HUES64 (cell line): ENCODE data around the gene CCDC142.
"Not testable (repeated sequence)": the region's sequence is repeated elsewhere in the genome, so short reads cannot be mapped to it uniquely, and the experiment has no call there.

Experiments
- H3K27ac ChIP-seq: 2 replicates; pipeline ENCODE4 v1.7.0; 2013; ENCODE audit warnings: low read depth, low read length, inconsistent platforms
- H3K27me3 ChIP-seq: 2 replicates; pipeline ENCODE4 v1.6.1; 2013; ENCODE audit warnings: mild to moderate bottlenecking, low read length; ENCODE audit not compliant: insufficient read depth
- H3K36me3 ChIP-seq: 2 replicates; pipeline ENCODE4 v1.6.1; 2013; ENCODE audit warnings: mild to moderate bottlenecking, low read length; ENCODE audit not compliant: insufficient read depth
- H3K4me1 ChIP-seq: 2 replicates; pipeline ENCODE4 v1.6.1; 2013; ENCODE audit warnings: mild to moderate bottlenecking, low read length, moderate library complexity; ENCODE audit not compliant: insufficient read depth
- H3K4me3 ChIP-seq: 2 replicates; pipeline ENCODE4 v1.5.1; 2013; ENCODE audit warnings: mild to moderate bottlenecking, low read length, moderate library complexity
- H3K9ac ChIP-seq: 2 replicates; pipeline ENCODE4 v1.6.1; 2013; ENCODE audit warnings: mild to moderate bottlenecking, low read depth, low read length
- H3K9me3 ChIP-seq: 2 replicates; pipeline ENCODE4 v1.6.1; 2013; ENCODE audit warnings: low read depth, low read length; ENCODE audit not compliant: insufficient read depth
- WGBS: fragments of 150-250, 120-280 bp; methylation state at CpG from one replicate; pipeline ENCODE4 v1.1.7; 2013; ENCODE audit warnings: missing lambda C conversion rate; 5-methylcytosine and 5-hydroxymethylcytosine counted together

The CCDC142 gene

DNA sequence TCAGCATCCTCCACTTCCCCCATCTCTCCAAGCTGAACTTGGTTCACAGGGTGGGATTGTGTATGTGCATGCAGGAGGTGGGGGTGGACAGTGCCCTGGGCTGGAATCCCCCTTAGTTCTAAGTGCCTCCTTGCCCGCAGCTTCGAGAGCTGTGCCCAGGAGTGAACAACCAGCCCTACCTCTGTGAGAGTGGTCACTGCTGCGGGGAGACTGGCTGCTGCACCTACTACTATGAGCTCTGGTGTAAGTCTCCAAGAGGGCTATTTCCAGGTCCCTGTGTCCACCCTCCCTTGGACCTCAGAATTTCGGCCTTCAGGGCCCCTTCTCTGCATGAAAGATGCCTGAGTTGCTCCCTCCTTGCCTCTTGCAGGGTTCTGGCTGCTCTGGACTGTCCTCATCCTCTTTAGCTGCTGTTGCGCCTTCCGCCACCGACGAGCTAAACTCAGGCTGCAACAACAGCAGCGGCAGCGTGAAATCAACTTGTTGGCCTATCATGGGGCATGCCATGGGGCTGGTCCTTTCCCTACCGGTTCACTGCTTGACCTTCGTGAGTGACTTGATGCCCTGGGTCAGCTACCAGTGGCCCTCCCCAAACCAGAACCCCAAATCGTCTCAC is 23.2 kb downstream of the CCDC142 start:
- peaks cover 24% of the 10 kb centered on the region for H3K36me3 ChIP-seq
- not testable (repeated sequence) for H3K9me3 ChIP-seq, H3K4me1 ChIP-seq, H3K9ac ChIP-seq, H3K27ac ChIP-seq, H3K27me3 ChIP-seq
- 87% methylated on average over 13 of the region's 13 CpGs for WGBS
- H3K4me3 ChIP-seq = peak overlapping the region; percentile 95

DNA sequence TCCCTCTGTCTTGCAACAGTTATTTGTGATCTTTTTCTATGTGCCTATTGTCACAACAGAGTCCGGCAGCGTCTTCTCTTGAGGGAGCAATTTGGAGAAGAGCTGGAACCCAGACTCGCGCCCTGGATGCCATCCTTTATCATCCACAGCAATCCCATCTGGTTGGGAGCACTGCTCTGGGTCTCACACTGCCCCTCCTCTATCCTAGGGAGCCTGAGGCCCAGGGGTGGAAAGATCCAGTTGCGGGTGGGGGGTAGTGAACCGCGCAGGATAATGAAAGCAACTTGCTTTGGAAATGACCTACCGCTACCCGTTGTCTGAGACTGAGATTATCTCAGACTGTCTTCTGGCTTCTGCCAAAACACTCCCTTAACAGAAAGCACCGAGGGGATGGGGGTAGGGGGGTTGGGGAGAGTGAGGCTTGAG is 23.8 kb downstream of the CCDC142 start:
- Histone ChIP-seq H3K27ac (peak overlapping the region; percentile 60; the same call in 1 of the 2 replicates), H3K36me3 (peaks cover 24% of the 10 kb centered on the region), H3K4me3 (peak overlapping the region; percentile 95), H3K9me3 (no peaks in the 10 kb centered on the region), H3K9ac (peak overlapping the region; percentile 89), H3K27me3 (no peaks in the 10 kb centered on the region), H3K4me1 (peaks cover 8% of the 10 kb centered on the region)
- 12% methylated on average over 9 of the region's 10 CpGs for WGBS

DNA sequence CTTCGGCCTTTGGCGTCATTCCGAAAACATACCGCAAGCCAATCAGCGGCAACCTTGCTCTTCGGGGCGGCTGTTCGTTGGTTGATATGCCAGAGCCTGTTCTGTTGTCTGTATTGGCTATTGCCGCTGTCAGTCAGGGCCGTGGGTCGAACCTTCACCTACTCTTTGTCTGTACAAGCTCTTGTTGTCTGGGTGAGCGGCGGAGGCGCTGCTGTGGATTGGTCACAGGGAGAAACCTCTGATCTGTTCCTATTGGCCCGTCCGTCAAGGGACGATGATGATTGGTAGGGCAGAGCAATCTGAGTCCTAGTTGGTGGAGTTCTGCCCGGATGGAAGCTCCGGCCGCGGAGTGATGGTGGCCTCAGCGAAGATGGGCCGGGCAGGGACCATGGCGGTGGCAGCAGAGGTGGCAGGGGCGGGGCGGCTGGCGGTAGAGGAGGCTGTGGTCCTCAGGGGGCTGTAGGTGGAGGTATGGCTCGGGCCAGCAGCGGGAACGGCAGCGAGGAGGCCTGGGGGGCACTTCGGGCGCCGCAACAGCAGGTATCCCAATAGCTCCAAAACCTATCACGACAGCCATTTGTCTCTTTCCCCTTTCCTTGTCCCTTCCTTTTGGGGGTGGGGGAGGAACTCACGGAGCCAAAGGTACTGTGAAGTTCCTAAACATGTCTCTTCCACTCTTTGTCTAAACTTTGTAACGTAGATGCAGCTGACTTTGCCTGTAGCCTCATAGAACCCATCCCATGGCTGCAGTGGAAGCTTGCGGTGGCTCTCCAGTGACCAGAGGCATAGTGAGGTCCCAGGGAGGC is 24.5 kb downstream of the CCDC142 start, which contains the start of gene WBP1:
TSS of gene WBP1 (plus strand) at position 307 of the 806 bp plus-strand sequence. CDS start at position 472, 165 bp downstream.
- Histone ChIP-seq H3K4me1 (peaks cover 8% of the 10 kb centered on the region), H3K9ac (peak within 1 kb of the TSS; percentile 89), H3K27me3 (no peaks in the 10 kb centered on the region), H3K9me3 (no peaks in the 10 kb centered on the region), H3K36me3 (peaks cover 23% of the 10 kb centered on the region), H3K4me3 (peak within 1 kb of the TSS; percentile 95), H3K27ac (peak within 1 kb of the TSS; percentile 93)
- under 1% methylated on average over 32 of the region's 38 CpGs for WGBS

DNA sequence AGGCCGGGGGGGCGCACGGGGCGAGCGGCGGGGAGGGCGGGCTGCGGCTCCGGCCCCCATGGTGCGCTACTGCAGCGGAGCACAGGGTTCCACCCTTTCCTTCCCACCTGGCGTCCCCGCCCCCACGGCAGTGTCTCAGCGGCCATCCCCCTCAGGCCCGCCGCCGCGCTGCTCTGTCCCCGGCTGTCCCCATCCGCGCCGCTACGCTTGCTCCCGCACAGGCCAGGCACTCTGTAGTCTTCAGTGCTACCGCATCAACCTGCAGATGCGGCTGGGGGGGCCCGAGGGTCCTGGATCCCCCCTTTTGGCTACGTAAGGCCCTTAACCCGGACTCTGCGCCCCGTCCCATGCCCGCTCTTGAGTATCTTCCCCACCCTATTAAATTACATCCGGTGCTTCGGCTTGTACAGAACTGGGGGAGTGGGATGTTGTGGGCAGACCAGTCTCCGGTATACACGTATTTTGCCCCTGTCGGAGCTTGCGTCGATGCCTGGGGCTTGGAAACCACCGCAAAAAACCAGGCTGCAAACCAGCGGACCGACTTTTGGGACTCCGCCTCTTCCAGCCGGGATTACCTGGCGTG is 25.2 kb downstream of the CCDC142 start:
- no peaks in the 10 kb centered on the region for H3K27me3 ChIP-seq
- H3K9ac ChIP-seq = peak overlapping the region; percentile 81
- peaks cover 8% of the 10 kb centered on the region for H3K4me1 ChIP-seq
- no peaks in the 10 kb centered on the region for H3K9me3 ChIP-seq
- WGBS = under 1% methylated on average over 46 of the region's 46 CpGs
- peaks cover 16% of the 10 kb centered on the region for H3K36me3 ChIP-seq
- H3K27ac ChIP-seq = peak overlapping the region; percentile 93
- H3K4me3 ChIP-seq = peak overlapping the region; percentile 75

DNA sequence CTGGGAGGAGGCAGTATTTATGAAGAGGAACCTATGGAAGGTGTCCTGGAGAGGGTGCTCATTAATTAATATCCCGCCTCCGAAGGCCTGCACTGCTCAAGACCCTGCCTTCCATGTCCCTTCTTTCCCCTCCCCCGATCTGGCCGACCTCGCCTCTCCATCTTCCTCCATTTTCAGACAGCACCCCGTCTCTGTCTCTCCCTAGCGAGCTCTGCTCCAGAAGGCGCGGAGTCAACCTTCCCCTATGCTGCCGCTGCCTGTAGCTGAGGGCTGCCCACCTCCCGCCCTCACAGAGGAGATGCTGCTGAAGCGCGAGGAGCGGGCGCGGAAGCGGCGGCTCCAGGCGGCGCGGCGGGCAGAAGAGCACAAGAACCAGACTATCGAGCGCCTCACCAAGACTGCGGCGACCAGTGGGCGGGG is 25.7 kb downstream of the CCDC142 start:
- peak overlapping the region; percentile 75 for H3K4me3 ChIP-seq
- H3K36me3 ChIP-seq = 0 out of 2 replicates have a peak, but pooled peaks cover 12% of the 10 kb centered on the region
- peaks cover 8% of the 10 kb centered on the region for H3K4me1 ChIP-seq
- no peaks in the 10 kb centered on the region for H3K27me3 ChIP-seq
- H3K9me3 ChIP-seq = no peaks in the 10 kb centered on the region
- H3K9ac ChIP-seq = peak overlapping the region; percentile 76
- 1% methylated on average over 27 of the region's 27 CpGs for WGBS
- H3K27ac ChIP-seq = peak overlapping the region; percentile 93; the same call in 1 of the 2 replicates

DNA sequence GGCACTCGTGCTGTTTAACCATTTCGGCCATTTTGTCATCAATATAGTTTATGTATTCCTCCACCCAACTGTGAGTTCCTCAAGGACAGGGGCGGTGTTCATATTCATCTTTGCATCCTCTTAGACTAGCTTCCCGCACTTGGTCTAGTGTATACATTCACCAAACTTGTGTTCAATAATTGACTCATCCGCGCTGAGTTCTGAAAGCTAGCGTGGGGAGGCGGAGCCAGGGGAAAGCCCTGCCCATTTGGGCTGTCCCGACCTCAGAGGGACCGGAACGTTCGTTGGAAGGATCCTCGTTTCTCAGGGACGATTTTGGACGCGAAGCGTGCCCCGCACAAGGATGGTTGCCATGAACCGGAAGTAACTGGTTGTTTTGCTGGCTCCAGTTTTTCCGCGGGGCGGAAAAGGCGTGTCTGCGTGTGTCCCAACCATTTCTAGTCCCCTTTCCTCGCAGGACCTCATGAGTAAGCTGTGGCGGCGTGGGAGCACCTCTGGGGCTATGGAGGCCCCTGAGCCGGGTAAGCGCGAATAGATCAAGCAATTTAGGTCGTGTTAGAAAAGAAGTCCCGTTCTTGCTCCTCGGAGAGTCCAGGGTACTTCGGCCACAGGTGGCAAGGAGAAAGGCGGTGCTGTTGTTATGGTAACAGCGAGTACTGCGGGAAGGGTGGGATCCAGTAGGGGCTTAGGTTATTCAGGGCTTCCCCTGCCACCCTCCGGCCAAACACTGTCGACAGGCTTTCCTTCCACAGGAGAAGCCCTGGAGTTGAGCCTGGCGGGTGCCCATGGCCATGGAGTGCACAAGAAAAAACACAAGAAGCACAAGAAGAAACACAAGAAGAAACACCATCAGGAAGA is 27.9 kb downstream of the CCDC142 start, which contains the start of gene INO80B:
TSS of gene INO80B (plus strand) at position 434 of the 858 bp plus-strand sequence. CDS start at position 464, 30 bp downstream.
- Histone ChIP-seq H3K36me3 (no peaks in the 10 kb centered on the region), H3K9me3 (no peaks in the 10 kb centered on the region), H3K9ac (peak within 1 kb of the TSS; percentile 59), H3K4me3 (peak within 1 kb of the TSS; percentile 75), H3K27ac (0 out of 2 replicates have a peak within 1 kb of the TSS, but pooled peaks have one; percentile 15), H3K27me3 (no peaks in the 10 kb centered on the region), H3K4me1 (peaks cover 8% of the 10 kb centered on the region)
- WGBS = 3% methylated on average over 40 of the region's 40 CpGs

DNA sequence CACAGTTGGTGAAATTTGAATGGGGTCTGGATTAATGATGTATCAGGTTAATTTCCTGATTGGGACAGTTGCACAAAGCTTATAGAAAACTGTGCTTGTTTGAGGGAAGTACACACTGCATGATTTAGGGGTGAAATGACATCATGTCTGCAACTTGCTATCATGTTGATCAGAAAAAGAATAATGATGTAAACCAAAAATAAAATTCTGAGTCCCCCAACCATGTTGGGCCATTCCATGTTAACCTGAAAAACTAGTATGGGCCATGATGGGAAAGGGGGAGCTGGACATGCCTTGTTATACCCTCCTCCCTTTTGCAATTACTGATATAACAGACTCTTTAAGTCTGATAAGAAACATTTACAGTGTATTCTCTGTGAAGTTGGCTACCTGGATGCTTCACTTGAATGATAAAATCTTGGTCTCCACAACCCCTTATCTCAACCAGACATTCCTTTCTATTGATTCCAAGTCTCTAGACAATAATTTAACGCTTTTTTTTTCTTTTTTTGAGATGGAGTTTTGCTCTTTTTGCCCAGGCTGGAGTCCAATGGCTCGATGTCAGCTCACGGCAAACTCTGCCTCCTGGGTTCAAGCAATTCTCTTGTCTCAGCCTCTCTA is 32.1 kb downstream of the CCDC142 start:
- Histone ChIP-seq H3K4me1 (no peaks in the 10 kb centered on the region), H3K9me3 (no peaks in the 10 kb centered on the region)
- WGBS = 100% methylated on average over 3 of the region's 3 CpGs

DNA sequence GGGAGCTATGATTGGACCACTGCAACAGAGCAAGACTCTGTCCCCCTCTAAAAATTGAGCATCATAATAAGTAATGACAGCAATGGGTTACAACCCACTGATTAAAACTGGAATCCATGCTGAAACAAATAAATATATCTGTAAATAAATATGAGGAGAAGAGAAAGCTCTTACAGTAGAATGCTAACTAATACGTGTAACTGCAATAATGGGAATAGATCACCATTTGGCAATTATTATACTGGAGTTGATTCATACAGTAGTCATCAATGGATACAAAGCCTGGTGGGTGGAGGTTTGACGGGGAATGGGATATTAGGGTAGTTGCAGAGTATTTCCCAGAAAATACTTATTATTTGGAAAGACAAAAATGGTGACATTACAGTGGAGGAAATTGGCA is 34.0 kb downstream of the CCDC142 start:
- Histone ChIP-seq H3K4me1 (no peaks in the 10 kb centered on the region), H3K4me3 (no peak overlapping the region), H3K9me3 (no peaks in the 10 kb centered on the region), H3K9ac (no peak overlapping the region), H3K36me3 (no peaks in the 10 kb centered on the region), H3K27ac (no peak overlapping the region), H3K27me3 (peaks cover 4% of the 10 kb centered on the region; the same call in 1 of the 2 replicates)
- WGBS = 98% methylated on average over 2 of the region's 2 CpGs

More for the DNA sequence above, 32.1 kb downstream of the CCDC142 start:
- H3K36me3 ChIP-seq = no peaks in the 10 kb centered on the region
- H3K27ac ChIP-seq = no peak overlapping the region
- no peak overlapping the region for H3K4me3 ChIP-seq
- H3K27me3 ChIP-seq = no peaks in the 10 kb centered on the region
- H3K9ac ChIP-seq = no peak overlapping the region

DNA sequence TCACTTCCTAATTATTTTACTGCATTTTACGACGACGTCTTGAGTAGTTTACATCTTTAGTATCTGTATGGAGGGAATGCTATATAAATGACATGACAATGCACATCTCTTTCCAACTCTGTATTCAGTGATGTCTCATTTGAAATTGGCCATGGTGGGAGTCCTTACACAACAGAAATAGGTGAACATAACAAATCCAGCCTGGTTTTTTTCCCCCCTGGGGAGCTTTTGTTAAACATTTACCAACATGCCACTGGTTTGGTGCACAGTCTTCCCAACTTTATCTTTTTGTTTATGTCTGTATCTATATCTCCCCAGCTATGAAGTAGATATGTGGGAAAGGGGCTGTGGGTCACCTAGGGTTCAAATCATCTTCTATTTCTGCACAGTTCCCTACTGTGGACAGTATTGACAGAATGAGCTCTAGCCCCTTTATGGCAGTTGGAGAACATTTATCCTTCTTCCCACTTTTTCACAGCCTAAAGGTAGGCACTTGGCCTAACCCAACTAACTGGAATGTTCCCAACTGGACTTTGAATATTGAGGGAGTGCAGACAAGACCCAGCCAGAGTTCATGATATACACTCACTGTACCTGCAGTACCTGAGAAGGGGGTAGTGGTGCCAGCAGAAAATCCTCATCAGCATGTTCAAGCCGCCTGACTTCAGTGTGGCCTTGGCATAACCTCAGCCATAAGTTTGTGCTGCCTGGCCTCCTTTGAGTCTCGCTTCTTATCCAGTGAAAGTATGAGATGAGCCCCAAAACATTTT is 35.4 kb downstream of the CCDC142 start:
- H3K4me1 ChIP-seq = no peaks in the 10 kb centered on the region
- H3K4me3 ChIP-seq = no peak overlapping the region
- H3K9me3 ChIP-seq = no peaks in the 10 kb centered on the region
- WGBS = 96% methylated on average over 2 of the region's 5 CpGs
- no peak overlapping the region for H3K9ac ChIP-seq
- H3K27me3 ChIP-seq = peaks cover 4% of the 10 kb centered on the region; the same call in 1 of the 2 replicates
- no peak overlapping the region for H3K27ac ChIP-seq
- no peaks in the 10 kb centered on the region for H3K36me3 ChIP-seq
